ENCODE measurements around the gene NTN1. TPM values are rescaled to one million over a fixed set of nuclear protein-coding genes. Genes with fewer than 3 reads are reported as not detected.

NTN1 gene
- total RNA-seq, 1 experiment from 2014 or later = 22.8 TPM

- H3K4me1 ChIP-seq (replicated peaks) = no peaks in the 10 kb centered on the region
- no peak overlapping the region for H3K27ac ChIP-seq
- no peak overlapping the region for H3K4me3 ChIP-seq
- no peaks in the 10 kb centered on the region for H3K36me3 ChIP-seq
- no peaks in the 10 kb centered on the region for H3K9me3 ChIP-seq (replicated peaks)
- no peaks in the 10 kb centered on the region for H3K27me3 ChIP-seq (replicated peaks)
- no peak for DNase-seq (ENCODE audit: low read depth in 1 of 2, low spot score in 2 of 2)
These were observed 43.1 kb downstream of the NTN1 start for GRCh38 chr17:9064311-9064834.

DNA sequence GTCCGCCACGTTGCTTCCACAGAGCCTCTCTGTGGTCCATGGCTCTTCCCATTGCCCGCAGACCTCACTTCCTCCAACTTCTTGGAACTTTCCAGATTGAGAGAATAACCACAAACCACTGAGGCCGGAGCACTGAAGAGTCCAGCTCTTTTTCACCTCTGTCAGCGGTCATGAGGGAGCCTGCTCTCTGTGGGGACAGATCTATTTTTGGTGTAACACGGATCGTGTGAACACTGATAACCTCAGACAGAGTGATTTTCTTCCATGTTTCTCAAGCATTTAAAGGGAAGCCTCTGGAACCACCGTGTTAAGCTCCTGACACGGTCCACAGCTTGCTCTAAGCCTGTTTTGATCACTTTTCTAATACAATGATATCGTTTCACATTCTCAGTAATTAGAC, 49.7 kb downstream of the NTN1 start:
- Histone ChIP-seq H3K9me3 (replicated peaks) (no peaks in the 10 kb centered on the region), H3K27me3 (replicated peaks) (no peaks in the 10 kb centered on the region), H3K36me3 (no peaks in the 10 kb centered on the region), H3K27ac (no peak overlapping the region), H3K4me1 (replicated peaks) (peaks cover 17% of the 10 kb centered on the region), H3K4me3 (no peak overlapping the region)
- DNase-seq (ENCODE audit: low read depth in 1 of 2, low spot score in 2 of 2) = no peak

DNA sequence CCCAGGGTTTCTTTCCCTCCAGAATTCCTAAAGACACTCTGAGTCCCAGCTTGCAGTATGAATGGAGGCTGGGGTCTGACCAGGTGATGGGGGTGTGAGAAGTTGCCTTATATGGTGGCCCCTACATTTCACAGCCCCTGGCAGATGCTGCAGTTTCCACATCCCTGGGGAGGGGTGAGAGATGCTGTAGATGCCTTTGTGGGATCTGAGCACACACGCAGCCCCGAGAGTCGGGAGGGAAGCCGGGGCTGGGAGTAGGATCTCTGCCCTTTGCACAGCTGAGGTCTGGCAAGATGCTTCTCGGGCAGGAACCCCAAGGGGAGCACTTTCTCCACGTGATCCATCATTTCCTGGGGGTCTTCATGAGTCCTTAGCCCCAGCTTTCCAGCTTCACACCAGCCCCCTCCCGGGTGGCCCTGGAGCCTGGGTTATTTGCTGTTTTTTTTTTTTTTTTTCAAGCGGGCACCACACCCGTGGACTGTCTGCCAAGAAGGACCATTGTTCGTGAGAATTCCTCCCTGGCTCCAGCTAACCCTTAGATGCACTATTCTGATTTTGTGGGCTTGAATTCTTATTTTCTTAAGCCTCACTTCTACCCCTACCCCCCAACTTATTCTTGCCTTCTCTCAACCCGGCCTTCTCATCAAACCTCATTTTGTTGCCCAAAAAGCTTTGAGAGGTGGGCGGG, 50.6 kb downstream of the NTN1 start:
- peak in 1 of 2 experiments; percentile 15 for DNase-seq (ENCODE audit: low read depth in 1 of 2, low spot score in 2 of 2)
- Histone ChIP-seq H3K27me3 (replicated peaks) (no peaks in the 10 kb centered on the region), H3K4me1 (replicated peaks) (peaks cover 17% of the 10 kb centered on the region), H3K9me3 (replicated peaks) (no peaks in the 10 kb centered on the region), H3K27ac (no peak overlapping the region), H3K4me3 (no peak overlapping the region), H3K36me3 (no peaks in the 10 kb centered on the region)

DNA sequence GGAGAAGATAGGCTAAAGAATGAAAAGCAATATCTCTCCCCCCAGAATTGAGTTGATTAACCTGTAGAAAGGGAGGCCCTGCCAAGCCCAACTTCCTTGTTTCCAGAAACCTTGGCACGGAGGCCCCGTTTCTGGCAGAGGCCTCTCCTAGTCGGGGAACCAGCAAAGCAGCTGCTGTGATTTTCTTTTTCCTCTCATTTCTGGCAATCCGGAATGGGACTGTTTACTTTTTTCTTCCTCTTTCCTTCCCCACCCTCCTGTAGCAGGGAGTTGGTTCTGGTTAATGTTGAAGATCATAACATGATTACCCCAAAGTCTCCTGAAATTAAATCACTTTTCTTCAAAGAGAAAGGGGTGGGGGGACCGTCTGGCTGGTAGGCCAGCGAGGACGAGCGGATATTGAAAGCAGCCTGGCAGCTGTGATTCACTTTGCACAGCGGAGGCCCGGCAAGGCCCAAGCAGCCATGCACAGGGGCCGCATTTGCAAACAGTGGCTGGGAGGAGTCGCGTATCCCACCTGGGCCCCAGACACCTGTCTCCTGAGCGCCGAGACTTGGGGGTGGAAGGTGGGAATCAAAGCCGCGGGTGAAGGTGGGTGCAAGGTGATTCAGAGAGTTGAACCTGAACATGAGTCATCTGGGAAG, 51.5 kb downstream of the NTN1 start:
- H3K9me3 ChIP-seq (replicated peaks) = no peaks in the 10 kb centered on the region
- H3K27me3 ChIP-seq (replicated peaks) = no peaks in the 10 kb centered on the region
- no peaks in the 10 kb centered on the region for H3K36me3 ChIP-seq
- H3K4me1 ChIP-seq (replicated peaks) = peaks cover 17% of the 10 kb centered on the region
- H3K27ac ChIP-seq = no peak overlapping the region
- DNase-seq (ENCODE audit: low read depth in 1 of 2, low spot score in 2 of 2) = no peak
- H3K4me3 ChIP-seq = no peak overlapping the region

GRCh38 chr17:9074131-9074530, 52.8 kb downstream of the NTN1 start:
- no peak for DNase-seq (ENCODE audit: low read depth in 1 of 2, low spot score in 2 of 2)
- Histone ChIP-seq H3K36me3 (no peaks in the 10 kb centered on the region), H3K27ac (no peak overlapping the region), H3K4me3 (no peak overlapping the region), H3K27me3 (replicated peaks) (no peaks in the 10 kb centered on the region), H3K4me1 (replicated peaks) (peaks cover 17% of the 10 kb centered on the region), H3K9me3 (replicated peaks) (no peaks in the 10 kb centered on the region)

DNA sequence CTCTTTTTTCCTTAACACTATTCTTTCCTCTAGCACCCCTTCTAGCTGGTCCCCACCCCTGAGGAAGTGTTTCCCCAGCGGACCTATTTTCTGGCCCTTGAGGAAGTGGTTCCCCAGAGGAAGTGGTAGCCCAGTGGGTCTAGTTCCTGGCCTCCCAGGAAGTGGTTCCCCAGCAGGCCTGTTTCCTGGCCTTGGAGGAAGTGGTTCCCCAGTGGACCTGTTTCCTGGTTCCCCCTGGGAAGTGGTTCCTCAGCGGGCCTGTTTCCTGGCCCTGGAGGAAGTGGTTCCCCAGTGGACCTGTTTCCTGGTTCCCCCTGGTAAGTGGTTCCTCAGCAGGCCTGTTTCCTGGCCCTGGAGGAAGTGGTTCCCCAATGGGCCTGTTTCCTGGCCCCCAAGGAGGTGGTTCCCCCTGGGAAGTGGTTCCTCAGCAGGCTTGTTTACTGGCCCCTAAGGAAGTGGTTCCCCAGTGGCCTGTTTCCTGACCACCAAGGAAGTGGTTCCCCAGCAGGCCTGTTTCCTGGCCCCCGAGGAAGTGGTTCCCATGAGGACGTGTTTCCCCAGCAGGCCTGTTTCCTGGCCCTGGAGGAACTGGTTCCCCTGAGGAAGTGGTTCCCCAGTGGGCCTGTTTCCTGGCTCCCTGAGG, 58.3 kb downstream of the NTN1 start:
- Histone ChIP-seq H3K4me1 (replicated peaks) (peaks cover 12% of the 10 kb centered on the region), H3K36me3 (no peaks in the 10 kb centered on the region), H3K9me3 (replicated peaks) (no peaks in the 10 kb centered on the region), H3K27me3 (replicated peaks) (no peaks in the 10 kb centered on the region), H3K4me3 (no peak overlapping the region), H3K27ac (no peak overlapping the region)
- no peak for DNase-seq (ENCODE audit: low read depth in 1 of 2, low spot score in 2 of 2)

- DNase-seq (ENCODE audit: low read depth in 1 of 2, low spot score in 2 of 2) = no peak
- Histone ChIP-seq H3K4me1 (replicated peaks) (peaks cover 16% of the 10 kb centered on the region), H3K27me3 (replicated peaks) (no peaks in the 10 kb centered on the region), H3K9me3 (replicated peaks) (no peaks in the 10 kb centered on the region), H3K36me3 (no peaks in the 10 kb centered on the region), H3K27ac (no peak overlapping the region), H3K4me3 (no peak overlapping the region)
These were observed 59.1 kb downstream of the NTN1 start for GRCh38 chr17:9080296-9080914.

DNA sequence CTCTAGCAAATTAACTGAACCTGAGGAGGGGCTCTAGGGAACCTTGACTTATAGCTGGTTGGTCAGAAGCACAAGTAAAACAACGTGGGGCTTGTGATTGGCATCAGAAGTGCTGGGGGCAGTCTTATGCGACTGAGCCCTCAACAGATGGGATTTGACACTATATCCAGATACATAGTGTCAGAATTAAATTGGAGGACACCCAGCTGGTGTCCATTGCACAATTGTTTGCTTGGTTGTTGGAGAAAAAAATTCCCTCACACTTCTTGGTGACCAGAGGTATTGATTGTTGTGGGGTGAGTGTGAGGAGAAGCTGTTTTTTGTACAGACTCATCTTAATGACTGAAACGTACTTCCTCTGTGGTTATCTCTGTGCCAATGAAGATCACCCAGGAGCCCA, 59.7 kb downstream of the NTN1 start:
- Histone ChIP-seq H3K9me3 (replicated peaks) (no peaks in the 10 kb centered on the region), H3K4me1 (replicated peaks) (peaks cover 16% of the 10 kb centered on the region), H3K36me3 (no peaks in the 10 kb centered on the region), H3K4me3 (no peak overlapping the region), H3K27me3 (replicated peaks) (no peaks in the 10 kb centered on the region), H3K27ac (no peak overlapping the region)
- DNase-seq (ENCODE audit: low read depth in 1 of 2, low spot score in 2 of 2) = no peak

DNA sequence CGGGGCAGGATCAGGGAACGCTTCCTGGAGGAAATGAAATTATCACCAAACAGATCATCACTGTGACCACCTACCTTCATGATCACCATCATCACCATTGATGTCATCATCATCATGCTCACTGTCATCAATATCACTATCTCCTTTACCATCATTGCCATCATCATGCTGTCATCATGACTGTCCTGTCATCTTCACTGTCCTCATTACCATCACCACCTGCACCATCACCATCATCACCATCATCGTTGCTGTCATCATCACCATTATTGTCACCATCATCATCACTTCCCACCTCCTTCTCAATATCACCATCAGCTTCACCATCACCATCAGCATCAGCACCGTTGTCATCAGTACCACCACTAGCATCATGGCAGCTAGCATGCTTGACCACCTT, 65.3 kb downstream of the NTN1 start:
- H3K9me3 ChIP-seq (replicated peaks) = no peaks in the 10 kb centered on the region
- DNase-seq (ENCODE audit: low read depth in 1 of 2, low spot score in 2 of 2) = no peak
- H3K27me3 ChIP-seq (replicated peaks) = no peaks in the 10 kb centered on the region
- no peak overlapping the region for H3K4me3 ChIP-seq
- peaks cover 16% of the 10 kb centered on the region for H3K4me1 ChIP-seq (replicated peaks)
- no peak overlapping the region for H3K27ac ChIP-seq
- no peaks in the 10 kb centered on the region for H3K36me3 ChIP-seq

- Histone ChIP-seq H3K27ac (no peak overlapping the region), H3K36me3 (no peaks in the 10 kb centered on the region), H3K4me3 (no peak overlapping the region), H3K27me3 (replicated peaks) (no peaks in the 10 kb centered on the region), H3K9me3 (replicated peaks) (no peaks in the 10 kb centered on the region), H3K4me1 (replicated peaks) (peaks cover 16% of the 10 kb centered on the region)
- no peak for DNase-seq (ENCODE audit: low read depth in 1 of 2, low spot score in 2 of 2)
These were observed 66.6 kb downstream of the NTN1 start for GRCh38 chr17:9087921-9088320.

GRCh38 chr17:9090641-9091096, 69.4 kb downstream of the NTN1 start:
- no peaks in the 10 kb centered on the region for H3K9me3 ChIP-seq (replicated peaks)
- no peaks in the 10 kb centered on the region for H3K27me3 ChIP-seq (replicated peaks)
- DNase-seq (ENCODE audit: low read depth in 1 of 2, low spot score in 2 of 2) = no peak

GRCh38 chr17:9094193-9094592, 72.9 kb downstream of the NTN1 start:
- H3K27ac ChIP-seq = no peak overlapping the region
- H3K4me3 ChIP-seq = no peak overlapping the region
- H3K27me3 ChIP-seq (replicated peaks) = no peaks in the 10 kb centered on the region
- H3K9me3 ChIP-seq (replicated peaks) = no peaks in the 10 kb centered on the region
- H3K4me1 ChIP-seq (replicated peaks) = no peaks in the 10 kb centered on the region
- H3K36me3 ChIP-seq = no peaks in the 10 kb centered on the region
- no peak for DNase-seq (ENCODE audit: low read depth in 1 of 2, low spot score in 2 of 2)

More at GRCh38 chr17:9090641-9091096, 69.4 kb downstream of the NTN1 start:
- H3K4me3 ChIP-seq = no peak overlapping the region
- H3K27ac ChIP-seq = no peak overlapping the region
- H3K4me1 ChIP-seq (replicated peaks) = no peaks in the 10 kb centered on the region
- no peaks in the 10 kb centered on the region for H3K36me3 ChIP-seq

GRCh38 chr17:9095390-9095789, 74.1 kb downstream of the NTN1 start:
- H3K27ac ChIP-seq = no peak overlapping the region
- H3K9me3 ChIP-seq (replicated peaks) = no peaks in the 10 kb centered on the region
- no peaks in the 10 kb centered on the region for H3K4me1 ChIP-seq (replicated peaks)
- H3K36me3 ChIP-seq = no peaks in the 10 kb centered on the region
- no peaks in the 10 kb centered on the region for H3K27me3 ChIP-seq (replicated peaks)
- H3K4me3 ChIP-seq = no peak overlapping the region
- no peak for DNase-seq (ENCODE audit: low read depth in 1 of 2, low spot score in 2 of 2)

All from SJSA1 (cell line).